Measurements from ENCODE around the gene SLC41A2. TPM values are rescaled to one million over a fixed set of nuclear protein-coding genes. Genes with fewer than 3 reads are reported as not detected.

The SLC41A2 gene
- total and polyA plus RNA-seq, 9 of the 15 experiments (the other 6 are each of a cell fraction or from before 2014, with no cell fraction given) = 0.01 to 0.89 (median 0.16) TPM; not detected in 1

DNA sequence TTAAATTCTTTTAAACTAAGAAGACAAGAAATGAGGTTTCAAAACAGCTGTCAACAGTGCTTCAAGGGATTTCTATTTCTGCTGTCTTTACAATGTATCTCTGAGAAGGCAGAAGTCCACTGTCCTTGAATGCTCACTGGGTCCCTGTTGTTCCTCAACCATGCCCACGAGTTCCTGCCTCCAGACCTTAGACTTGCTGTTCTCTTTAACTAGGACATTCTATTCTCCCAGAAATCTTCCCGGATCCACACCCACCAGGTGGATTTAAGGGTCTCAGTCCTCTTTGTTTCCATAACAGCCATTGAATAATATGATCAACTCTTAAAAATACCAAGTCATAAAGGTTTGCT is 6.7 kb upstream of the SLC41A2 start:
- TF ChIP-seq ZNF551 (CRISPR knock-in tag; IDR thresholded peaks at IDR 0.05) (no peak), ZNF780A (CRISPR knock-in tag; IDR thresholded peaks at IDR 0.05) (no peak), NELFE (IDR thresholded peaks at IDR 0.05; ENCODE audit: insufficient read depth, insufficient read length) (no peak), JUND (IDR thresholded peaks at IDR 0.05; ENCODE audit: borderline replicate concordance, low read depth, low read length) (no peak), JUND (tag; IDR thresholded peaks at IDR 0.05; ENCODE audit: borderline replicate concordance, low read depth, low read length) (no peak), CREBBP (IDR thresholded peaks at IDR 0.05; ENCODE audit: low read depth, low read length) (no peak), TAF9B (IDR thresholded peaks at IDR 0.05; ENCODE audit: partially characterized antibody) (no peak), ZFP30 (CRISPR knock-in tag; IDR thresholded peaks at IDR 0.05; ENCODE audit: borderline replicate concordance) (no peak)
- TF ChIP-seq, protein P1, sequence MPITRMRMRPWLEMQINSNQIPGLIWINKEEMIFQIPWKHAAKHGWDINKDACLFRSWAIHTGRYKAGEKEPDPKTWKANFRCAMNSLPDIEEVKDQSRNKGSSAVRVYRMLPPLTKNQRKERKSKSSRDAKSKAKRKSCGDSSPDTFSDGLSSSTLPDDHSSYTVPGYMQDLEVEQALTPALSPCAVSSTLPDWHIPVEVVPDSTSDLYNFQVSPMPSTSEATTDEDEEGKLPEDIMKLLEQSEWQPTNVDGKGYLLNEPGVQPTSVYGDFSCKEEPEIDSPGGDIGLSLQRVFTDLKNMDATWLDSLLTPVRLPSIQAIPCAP (CRISPR knock-in tag; IDR thresholded peaks at IDR 0.05; ENCODE audit: borderline replicate concordance) = no peak
- TF ChIP-seq, protein P2, sequence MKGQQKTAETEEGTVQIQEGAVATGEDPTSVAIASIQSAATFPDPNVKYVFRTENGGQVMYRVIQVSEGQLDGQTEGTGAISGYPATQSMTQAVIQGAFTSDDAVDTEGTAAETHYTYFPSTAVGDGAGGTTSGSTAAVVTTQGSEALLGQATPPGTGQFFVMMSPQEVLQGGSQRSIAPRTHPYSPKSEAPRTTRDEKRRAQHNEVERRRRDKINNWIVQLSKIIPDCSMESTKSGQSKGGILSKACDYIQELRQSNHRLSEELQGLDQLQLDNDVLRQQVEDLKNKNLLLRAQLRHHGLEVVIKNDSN (CRISPR knock-in tag; IDR thresholded peaks at IDR 0.05) = no peak
- TF ChIP-seq, protein P3, sequence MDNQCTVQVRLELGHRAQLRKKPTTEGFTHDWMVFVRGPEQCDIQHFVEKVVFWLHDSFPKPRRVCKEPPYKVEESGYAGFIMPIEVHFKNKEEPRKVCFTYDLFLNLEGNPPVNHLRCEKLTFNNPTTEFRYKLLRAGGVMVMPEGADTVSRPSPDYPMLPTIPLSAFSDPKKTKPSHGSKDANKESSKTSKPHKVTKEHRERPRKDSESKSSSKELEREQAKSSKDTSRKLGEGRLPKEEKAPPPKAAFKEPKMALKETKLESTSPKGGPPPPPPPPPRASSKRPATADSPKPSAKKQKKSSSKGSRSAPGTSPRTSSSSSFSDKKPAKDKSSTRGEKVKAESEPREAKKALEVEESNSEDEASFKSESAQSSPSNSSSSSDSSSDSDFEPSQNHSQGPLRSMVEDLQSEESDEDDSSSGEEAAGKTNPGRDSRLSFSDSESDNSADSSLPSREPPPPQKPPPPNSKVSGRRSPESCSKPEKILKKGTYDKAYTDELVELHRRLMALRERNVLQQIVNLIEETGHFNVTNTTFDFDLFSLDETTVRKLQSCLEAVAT (IDR thresholded peaks at IDR 0.05) = no peak
- Histone ChIP-seq H3K9me1 (ENCODE audit: control insufficient read depth, insufficient read depth, low read length) (no peaks in the 10 kb centered on the region), H3K4me1 (replicated peaks in 1 of 2; ENCODE audit: control insufficient read depth in 2 of 2, insufficient read depth in 2 of 2, low read length in 2 of 2) (peaks cover 0 to 3% of the 10 kb centered on the region in 2 experiments; a peak in 2 of 5 replicates), H3K9me3 (replicated peaks; ENCODE audit: control insufficient read depth, insufficient read depth, low read depth, low read length) (no peaks in the 10 kb centered on the region), H3K4me2 (ENCODE audit: insufficient read depth, low read length) (no peak overlapping the region), H3K9ac (ENCODE audit: insufficient read depth in 1 of 2, low read depth in 2 of 2, low read length in 2 of 2) (no peak overlapping the region), H3K79me2 (ENCODE audit: control insufficient read depth, insufficient read depth, low read length) (no peaks in the 10 kb centered on the region), H3K36me3 (ENCODE audit: control insufficient read depth, insufficient read depth, low read length) (no peaks in the 10 kb centered on the region), H3K27me3 (ENCODE audit: control insufficient read depth in 2 of 2, insufficient read depth in 2 of 2, low read length in 2 of 2) (peaks cover 6 to 12% of the 10 kb centered on the region in 2 experiments; a peak in 4 of 5 replicates), H4K20me1 (replicated peaks; ENCODE audit: control insufficient read depth, insufficient read depth, low read length) (no peaks in the 10 kb centered on the region), H2AFZ (ENCODE audit: low read depth, low read length) (no peak overlapping the region), H3K27ac (ENCODE audit: extremely low read depth, low read depth, low read length) (no peak overlapping the region), H3K4me3 (no peak overlapping the region)
- POLR2A ChIA-PET = no interaction called here
- no TSS peak for BruUV-seq (replicated peaks)
- WGBS (ENCODE audit: insufficient coverage, low coverage, missing lambda C conversion rate) = 0% methylated on average over 2 of the region's 2 CpGs
- no peak for ATAC-seq
- no peak for DNase-seq (ENCODE audit: extremely low read depth in 1 of 4, low spot score in 3 of 4)
- CTCF ChIA-PET (ENCODE audit: low intra/inter-chr PET ratio) = no interaction called here
- in situ Hi-C loops (cut with MboI) (no loop called here), intact Hi-C loops (cut with micrococcal nuclease) (no loop called here)
- no peak for FAIRE-seq

Data from K562 (cell line).